GM18951 (cell line): ENCODE results near the gene SNRPB2.

Experiments used
- POLR2A ChIP-seq: IDR thresholded peaks from 4 replicates; pipeline ENCODE4 v1.6.1; 2011; ENCODE audit warnings: mild to moderate bottlenecking; ENCODE audit not compliant: insufficient read length, insufficient read depth; ENCODE audit errors: extremely low read depth
- in situ Hi-C: fragments of 300-500 bp; cut with MboI; formaldehyde crosslinking; loops from one replicate; pipeline ENCODE4 v1.12.0; 2022; ENCODE audit warnings: low sequenced_read_pairs, mixed read lengths, inconsistent platforms; ENCODE audit not compliant: unreplicated experiment

SNRPB2 gene

GRCh38 chr20:16709017-16709416, 20.8 kb upstream of the SNRPB2 start:
- in situ Hi-C loops = no loop called here
- TF ChIP-seq POLR2A = no peak

DNA sequence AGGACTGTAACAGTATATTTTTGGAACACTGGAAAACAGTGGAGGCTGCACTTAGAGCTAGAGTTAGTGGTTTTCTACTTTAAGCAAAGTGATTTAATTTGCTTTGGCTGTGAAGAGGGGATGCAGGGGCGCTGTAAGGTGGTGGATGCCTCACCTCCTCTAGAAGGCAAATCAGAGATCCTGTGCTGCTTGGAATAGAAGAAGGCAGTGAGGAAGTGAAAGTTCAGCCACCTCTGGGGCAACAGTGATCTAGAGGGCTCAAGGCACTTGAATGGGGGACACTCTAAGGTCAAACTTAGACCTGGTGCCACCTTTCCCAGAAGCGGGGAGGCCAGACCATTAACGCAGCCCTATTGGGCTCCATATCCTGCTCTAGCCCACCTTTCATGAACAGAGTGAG, 19.0 kb upstream of the SNRPB2 start:
- TF ChIP-seq POLR2A = no peak
- in situ Hi-C loops = no loop called here

GRCh38 chr20:16711661-16712258, 18.1 kb upstream of the SNRPB2 start:
- no peak for TF ChIP-seq POLR2A
- in situ Hi-C loops = no loop called here

- no peak for TF ChIP-seq POLR2A
- in situ Hi-C loops = no loop called here
These were observed 17.3 kb upstream of the SNRPB2 start for GRCh38 chr20:16712511-16712947.

DNA sequence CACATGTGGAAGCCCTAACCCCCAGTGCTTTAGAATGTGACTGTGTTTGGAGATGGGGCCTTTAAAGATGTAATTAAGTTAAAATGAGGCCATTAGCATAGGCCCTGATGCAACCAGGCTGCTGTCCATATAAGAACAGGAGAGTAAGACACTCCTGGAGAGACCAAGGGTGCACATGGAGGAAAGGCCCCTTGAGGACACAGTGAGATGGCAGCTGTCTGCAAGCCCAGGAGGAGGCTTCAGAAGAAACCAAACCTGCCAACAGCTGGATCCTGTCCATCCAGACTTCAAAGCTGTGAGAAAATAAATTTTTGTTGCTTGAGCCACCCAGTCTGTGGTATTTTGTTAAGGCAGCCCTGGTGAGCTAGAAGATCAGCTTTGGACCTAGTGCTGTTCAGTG, 16.8 kb upstream of the SNRPB2 start:
- in situ Hi-C loops = no loop called here
- TF ChIP-seq POLR2A = no peak

- in situ Hi-C loops = no loop called here
- no peak for TF ChIP-seq POLR2A
These were observed 15.6 kb upstream of the SNRPB2 start for GRCh38 chr20:16714242-16714641.

- in situ Hi-C loops = no loop called here
These were observed 15.1 kb upstream of the SNRPB2 start for GRCh38 chr20:16714751-16715150.

DNA sequence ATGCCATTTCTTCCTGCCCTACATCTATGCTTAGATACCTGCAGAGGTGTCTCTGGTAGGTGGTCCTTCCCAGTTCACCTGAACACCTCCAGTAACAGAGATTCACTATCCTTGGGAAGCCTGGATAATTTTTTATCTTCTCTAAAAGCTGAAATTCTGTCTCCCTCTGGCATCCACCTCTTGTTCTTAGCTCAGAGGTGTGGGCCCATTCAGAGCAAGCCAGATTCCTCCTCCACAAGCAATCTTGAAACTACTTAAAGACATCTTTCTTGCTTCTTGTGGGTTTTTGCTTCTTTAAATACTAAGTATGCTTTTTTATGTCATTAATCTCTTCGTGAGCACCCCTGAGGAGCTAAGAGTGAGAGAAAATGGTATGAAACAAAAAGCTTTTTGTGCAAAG, 10.4 kb upstream of the SNRPB2 start:
- no peak for TF ChIP-seq POLR2A
- in situ Hi-C loops = no loop called here

More at GRCh38 chr20:16714751-16715150, 15.1 kb upstream of the SNRPB2 start:
- no peak for TF ChIP-seq POLR2A

- TF ChIP-seq POLR2A = no peak
- in situ Hi-C loops = no loop called here
These were observed 746 bp upstream of the SNRPB2 start for GRCh38 chr20:16729080-16729479.

GRCh38 chr20:16732506-16733152, 2.8 kb downstream of the SNRPB2 start:
- in situ Hi-C loops = no loop called here
- TF ChIP-seq POLR2A = no peak

DNA sequence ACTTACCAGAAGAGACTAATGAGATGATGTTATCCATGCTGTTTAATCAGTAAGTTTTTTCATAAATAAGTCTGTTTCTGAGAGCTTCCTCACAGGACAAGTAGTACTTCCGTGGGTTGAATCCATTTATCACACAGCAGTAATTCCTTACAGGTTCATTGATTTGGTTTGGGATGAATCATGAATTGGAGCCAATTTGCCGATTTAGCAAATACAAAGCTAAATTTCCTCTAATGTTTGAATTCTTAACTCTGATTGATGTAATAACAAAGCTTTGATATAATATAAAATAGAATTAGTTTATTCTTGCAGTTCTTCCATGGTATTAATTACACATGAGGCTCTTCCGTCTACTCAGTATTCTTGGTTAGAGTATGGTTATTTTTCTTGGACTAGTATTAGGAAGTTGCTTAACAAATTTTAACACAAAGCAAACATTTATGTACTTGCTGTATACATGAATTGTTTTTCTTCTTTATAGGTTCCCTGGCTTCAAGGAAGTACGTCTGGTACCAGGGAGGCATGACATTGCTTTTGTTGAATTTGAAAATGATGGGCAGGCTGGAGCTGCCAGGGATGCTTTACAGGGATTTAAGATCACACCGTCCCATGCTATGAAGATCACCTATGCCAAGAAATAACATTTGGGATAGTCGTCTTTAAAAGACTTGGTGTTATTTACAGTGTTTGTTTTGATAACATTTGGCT, 10.7 kb downstream of the SNRPB2 start:
- in situ Hi-C loops = no loop called here
- no peak for TF ChIP-seq POLR2A

GRCh38 chr20:16744178-16744807, 14.5 kb downstream of the SNRPB2 start:
- in situ Hi-C loops = no loop called here
- TF ChIP-seq POLR2A = no peak

DNA sequence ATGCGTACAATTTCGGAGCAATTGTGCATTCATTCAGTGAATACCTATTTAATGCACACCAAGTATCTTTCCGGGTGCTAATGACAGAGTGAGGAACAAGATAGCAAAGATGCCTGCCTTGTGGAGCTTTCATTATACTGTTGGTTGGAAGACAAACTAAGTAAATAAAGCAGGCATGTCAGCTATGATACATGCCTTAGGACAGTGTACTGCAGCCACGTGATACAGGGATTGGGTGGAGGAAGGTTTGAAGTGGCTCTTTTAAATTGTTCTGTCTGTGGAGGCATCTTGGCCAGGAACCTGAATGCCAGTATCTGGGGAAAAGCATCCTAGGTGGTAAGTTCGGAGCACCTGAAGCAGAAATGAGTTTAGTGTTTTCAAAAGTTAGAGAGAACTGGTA, 15.4 kb downstream of the SNRPB2 start:
- in situ Hi-C loops = no loop called here
- TF ChIP-seq POLR2A = no peak
